ENCODE results near the gene SHISAL2A.
A peak's percentile ranks its signal among the peaks of the same experiment; 100 is the strongest.

SHISAL2A gene

DNA sequence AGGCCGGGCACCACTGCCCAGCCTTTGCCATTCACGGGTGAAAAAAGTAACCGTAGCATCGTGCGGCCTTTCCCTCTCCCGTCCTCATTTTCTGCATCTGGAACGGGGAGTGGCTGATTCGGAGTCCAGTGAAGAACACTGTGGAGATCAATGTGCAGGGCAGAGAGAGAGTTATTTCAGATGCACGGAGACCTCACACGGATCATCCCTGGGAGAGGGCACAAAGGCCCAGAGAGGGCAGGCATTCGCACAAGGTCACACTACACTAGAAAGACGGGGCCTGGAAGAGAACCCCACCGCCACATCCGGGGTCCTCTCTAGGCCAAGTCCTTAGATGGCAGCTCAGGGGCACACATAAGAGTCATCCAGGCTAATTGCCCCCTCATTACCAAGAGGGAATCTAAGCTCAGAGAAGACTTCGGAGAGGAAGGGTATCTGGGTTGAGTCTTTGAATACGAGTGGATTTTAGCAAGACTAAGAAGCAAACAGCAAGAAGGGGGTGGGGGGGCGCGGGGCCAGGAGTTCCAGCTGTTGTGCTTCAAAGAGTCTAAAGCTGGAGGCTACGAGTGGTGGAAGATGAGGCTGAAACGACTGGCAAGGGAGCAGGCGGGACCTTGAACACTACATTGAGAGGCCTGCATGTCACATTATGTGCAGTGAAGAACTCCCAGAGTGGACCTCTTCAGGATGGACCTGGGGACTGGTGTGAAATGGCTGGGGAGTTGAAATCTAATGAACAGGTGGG lies 29.9 kb upstream of the SHISAL2A start:
- Mint-ChIP-seq H3K4me3 (peak overlapping the region; percentile 93), H3K27me3 (no peaks in the 10 kb centered on the region)

DNA sequence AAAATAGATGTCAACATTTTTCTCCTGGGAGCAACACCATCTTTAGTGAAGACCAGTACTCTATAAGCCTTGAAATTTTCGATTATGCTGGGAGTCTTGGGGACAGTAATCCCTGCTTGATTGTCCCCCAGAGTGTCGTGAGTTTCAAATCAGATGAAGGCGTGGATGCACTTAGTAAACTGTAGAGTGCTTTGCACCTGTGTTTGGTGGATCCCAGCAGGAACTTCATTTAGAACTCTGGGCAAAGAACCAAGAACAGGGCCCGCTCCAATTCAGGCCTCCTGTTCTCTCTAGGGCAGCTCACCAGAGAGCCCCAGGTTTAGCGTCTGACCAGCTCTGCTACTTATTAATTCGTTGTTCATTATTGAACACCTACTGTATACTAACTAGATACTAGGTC lies 29.3 kb upstream of the SHISAL2A start:
- no peaks in the 10 kb centered on the region for H3K9me3 Mint-ChIP-seq (ENCODE audit: low read depth)
- H3K4me3 Mint-ChIP-seq, result peak overlapping the region; percentile 93
- peaks cover 9% of the 10 kb centered on the region for H3K36me3 Mint-ChIP-seq
- peaks cover 49% of the 10 kb centered on the region for H3K4me1 Mint-ChIP-seq (ENCODE audit: low read depth)
- no peaks in the 10 kb centered on the region for H3K27me3 Mint-ChIP-seq
- H3K27ac Mint-ChIP-seq, result peak overlapping the region; percentile 97

More for the DNA sequence above, 29.9 kb upstream of the SHISAL2A start:
- H3K27ac Mint-ChIP-seq, result peak overlapping the region; percentile 97
- no peaks in the 10 kb centered on the region for H3K9me3 Mint-ChIP-seq (ENCODE audit: low read depth)
- peaks cover 7% of the 10 kb centered on the region for H3K36me3 Mint-ChIP-seq
- peaks cover 49% of the 10 kb centered on the region for H3K4me1 Mint-ChIP-seq (ENCODE audit: low read depth)

DNA sequence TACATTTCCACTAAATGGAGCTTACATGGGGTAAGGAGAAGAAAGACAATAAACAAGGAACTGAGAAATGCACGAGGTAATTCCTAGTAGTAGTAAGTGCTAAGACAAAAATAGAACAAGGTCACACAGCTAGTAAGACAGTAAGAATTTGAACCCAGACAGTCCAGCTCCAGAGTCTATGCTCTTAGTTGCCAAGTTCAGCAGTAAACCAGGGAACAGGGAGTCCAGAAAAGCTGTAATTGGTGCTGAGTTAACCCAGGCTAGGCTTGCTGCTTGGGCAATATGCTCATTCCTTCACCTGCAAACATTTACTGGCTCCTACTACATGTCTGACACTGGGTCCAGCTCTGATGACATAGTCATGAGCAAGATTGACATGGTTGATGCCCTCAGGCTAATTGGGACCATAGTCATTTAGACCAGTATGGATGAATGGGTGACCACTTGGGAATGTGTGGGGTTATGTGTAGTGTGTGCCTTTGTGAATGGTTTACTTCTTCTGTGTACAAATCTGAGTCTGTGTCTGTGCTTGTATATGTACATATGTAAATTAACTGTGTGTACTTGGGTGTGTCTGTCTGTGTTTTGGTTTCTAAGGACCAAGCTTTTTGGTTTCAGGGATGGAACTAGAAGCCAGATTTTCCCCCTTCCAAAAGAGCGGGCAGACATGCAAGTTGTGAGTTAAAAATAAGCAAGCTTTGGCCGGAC lies 28.8 kb upstream of the SHISAL2A start:
- Mint-ChIP-seq H3K4me3 (peak overlapping the region; percentile 93), H3K4me1 (ENCODE audit: low read depth) (peaks cover 49% of the 10 kb centered on the region), H3K27me3 (no peaks in the 10 kb centered on the region), H3K9me3 (ENCODE audit: low read depth) (no peaks in the 10 kb centered on the region), H3K27ac (peak overlapping the region; percentile 97), H3K36me3 (peaks cover 9% of the 10 kb centered on the region)

GRCh38 chr1:52613636-52614373 lies 19.2 kb upstream of the SHISAL2A start:
- Mint-ChIP-seq H3K4me3 (no peak overlapping the region), H3K9me3 (ENCODE audit: low read depth) (no peaks in the 10 kb centered on the region), H3K27ac (peak overlapping the region; percentile 16), H3K27me3 (no peaks in the 10 kb centered on the region), H3K4me1 (ENCODE audit: low read depth) (peaks cover 22% of the 10 kb centered on the region), H3K36me3 (peaks cover 6% of the 10 kb centered on the region)

DNA sequence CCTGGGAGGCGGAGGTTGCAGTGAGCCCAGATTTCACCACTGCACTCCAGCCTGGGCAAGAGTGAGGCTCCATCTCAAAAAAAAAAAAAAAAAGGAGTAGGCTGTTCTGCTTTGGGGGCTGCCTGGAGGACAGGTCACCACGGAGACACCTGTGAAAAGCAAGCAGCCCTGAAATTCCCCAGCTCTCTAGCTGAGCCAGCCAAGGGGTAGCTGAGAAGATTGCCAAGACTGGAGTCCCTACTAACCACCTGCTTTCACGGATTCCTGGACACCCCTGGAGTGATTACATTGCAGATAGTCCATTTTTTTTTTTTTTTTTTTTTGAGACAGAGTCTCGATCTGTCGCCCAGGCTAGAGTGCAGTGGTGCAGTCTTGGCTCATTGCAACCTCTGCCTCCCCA lies 18.3 kb upstream of the SHISAL2A start:
- Mint-ChIP-seq H3K4me3 (no peak overlapping the region), H3K9me3 (ENCODE audit: low read depth) (no peaks in the 10 kb centered on the region), H3K27me3 (no peaks in the 10 kb centered on the region), H3K4me1 (ENCODE audit: low read depth) (peaks cover 22% of the 10 kb centered on the region), H3K36me3 (peaks cover 6% of the 10 kb centered on the region), H3K27ac (no peak overlapping the region)

DNA sequence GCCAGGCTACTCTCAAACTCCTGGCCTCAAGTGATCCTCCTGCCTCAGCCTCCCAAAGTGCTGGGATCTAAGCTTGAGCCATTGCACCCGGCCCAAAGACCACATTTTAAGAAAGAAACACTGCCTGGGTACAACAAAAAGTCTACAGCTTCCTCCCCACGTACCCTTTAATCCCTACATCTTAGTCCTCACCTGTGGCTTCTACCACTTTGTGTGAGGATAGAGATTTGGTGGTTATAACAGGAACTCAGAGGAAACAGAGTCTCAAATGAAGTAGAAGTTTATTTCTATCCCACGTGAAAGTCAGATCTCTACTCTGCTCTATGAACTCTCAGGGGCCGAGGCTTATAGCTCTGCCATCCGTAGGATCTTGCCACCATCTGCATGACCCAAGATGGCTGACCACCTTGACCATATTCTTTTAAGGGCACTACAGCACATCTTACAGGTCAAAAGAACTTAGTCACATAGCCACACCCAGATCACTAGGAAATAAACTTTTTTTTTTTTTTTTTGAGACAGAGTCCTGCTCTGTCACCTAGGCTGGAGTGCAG lies 17.4 kb upstream of the SHISAL2A start:
- H3K36me3 Mint-ChIP-seq, result peaks cover 10% of the 10 kb centered on the region
- H3K4me1 Mint-ChIP-seq (ENCODE audit: low read depth), result peaks cover 22% of the 10 kb centered on the region
- no peak overlapping the region for H3K27ac Mint-ChIP-seq
- H3K27me3 Mint-ChIP-seq, result no peaks in the 10 kb centered on the region
- H3K4me3 Mint-ChIP-seq, result no peak overlapping the region
- H3K9me3 Mint-ChIP-seq (ENCODE audit: low read depth), result no peaks in the 10 kb centered on the region

GRCh38 chr1:52621950-52622349 lies 11.0 kb upstream of the SHISAL2A start:
- Mint-ChIP-seq H3K27ac (no peak overlapping the region), H3K4me1 (ENCODE audit: low read depth) (peaks cover 8% of the 10 kb centered on the region), H3K27me3 (no peaks in the 10 kb centered on the region), H3K9me3 (ENCODE audit: low read depth) (no peaks in the 10 kb centered on the region), H3K4me3 (no peak overlapping the region), H3K36me3 (peaks cover 8% of the 10 kb centered on the region)

GRCh38 chr1:52623812-52624211 lies 9.2 kb upstream of the SHISAL2A start:
- H3K27me3 Mint-ChIP-seq, result no peaks in the 10 kb centered on the region
- peaks cover 15% of the 10 kb centered on the region for H3K4me1 Mint-ChIP-seq (ENCODE audit: low read depth)
- H3K4me3 Mint-ChIP-seq, result no peak overlapping the region
- peaks cover 5% of the 10 kb centered on the region for H3K36me3 Mint-ChIP-seq
- no peak overlapping the region for H3K27ac Mint-ChIP-seq
- H3K9me3 Mint-ChIP-seq (ENCODE audit: low read depth), result no peaks in the 10 kb centered on the region

DNA sequence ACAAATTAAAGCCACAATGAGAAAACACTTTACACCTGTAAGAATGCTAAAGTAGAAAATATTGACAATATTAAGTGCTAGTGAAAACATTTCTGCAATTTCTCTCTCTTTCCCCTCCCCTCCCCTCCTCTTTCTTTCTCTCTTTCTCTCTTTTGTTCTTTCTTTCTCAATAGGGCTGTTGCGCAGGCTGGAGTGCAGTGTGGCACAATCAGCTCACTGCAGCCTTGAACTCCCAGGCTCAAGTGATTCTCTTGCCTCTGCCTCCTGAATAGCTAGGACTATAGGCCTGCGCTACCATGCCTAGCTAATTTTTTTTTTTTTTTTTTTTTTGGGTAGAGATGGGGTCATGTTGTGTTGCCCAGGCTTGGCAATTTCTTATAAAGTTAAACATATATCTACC lies 5.9 kb upstream of the SHISAL2A start:
- no peaks in the 10 kb centered on the region for H3K36me3 Mint-ChIP-seq
- H3K9me3 Mint-ChIP-seq (ENCODE audit: low read depth), result no peaks in the 10 kb centered on the region
- no peaks in the 10 kb centered on the region for H3K27me3 Mint-ChIP-seq
- peaks cover 33% of the 10 kb centered on the region for H3K4me1 Mint-ChIP-seq (ENCODE audit: low read depth)
- H3K27ac Mint-ChIP-seq, result no peak overlapping the region
- no peak overlapping the region for H3K4me3 Mint-ChIP-seq

- Mint-ChIP-seq H3K4me1 (ENCODE audit: low read depth) (peaks cover 42% of the 10 kb centered on the region), H3K27me3 (no peaks in the 10 kb centered on the region), H3K4me3 (peak overlapping the region; percentile 13), H3K9me3 (ENCODE audit: low read depth) (no peaks in the 10 kb centered on the region), H3K27ac (peak overlapping the region; percentile 28), H3K36me3 (no peaks in the 10 kb centered on the region)
Observed at GRCh38 chr1:52628614-52629324, 4.2 kb upstream of the SHISAL2A start.

- Mint-ChIP-seq H3K27ac (peak overlapping the region; percentile 28), H3K36me3 (no peaks in the 10 kb centered on the region), H3K27me3 (no peaks in the 10 kb centered on the region), H3K4me1 (ENCODE audit: low read depth) (peaks cover 47% of the 10 kb centered on the region), H3K9me3 (ENCODE audit: low read depth) (no peaks in the 10 kb centered on the region), H3K4me3 (peak overlapping the region; percentile 13)
Observed at GRCh38 chr1:52629325-52629643, 3.7 kb upstream of the SHISAL2A start.

DNA sequence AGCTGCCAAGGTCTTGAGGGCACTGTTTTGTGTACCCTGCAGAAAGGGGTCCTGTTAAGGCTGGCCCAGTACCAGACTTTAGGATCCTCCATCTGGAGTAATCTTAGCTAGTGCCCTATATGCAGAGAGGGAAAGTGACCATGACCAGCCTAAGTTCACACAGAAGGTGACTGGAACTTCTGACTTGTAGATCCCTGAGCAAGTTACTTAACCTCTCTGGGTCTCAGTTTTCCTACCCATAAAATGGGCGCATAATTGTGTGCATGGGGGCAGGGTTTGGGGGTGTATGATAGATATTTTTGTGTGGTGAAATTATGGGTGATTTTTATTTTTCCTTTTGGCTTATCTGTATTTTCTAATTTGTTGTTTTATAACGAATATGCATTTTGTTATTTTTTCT lies 3.3 kb upstream of the SHISAL2A start:
- H3K4me3 Mint-ChIP-seq, result no peak overlapping the region

GRCh38 chr1:52631759-52632331 lies 1.1 kb upstream of the SHISAL2A start:
- Mint-ChIP-seq H3K27ac (peak overlapping the region; percentile 93), H3K9me3 (ENCODE audit: low read depth) (no peaks in the 10 kb centered on the region), H3K36me3 (no peaks in the 10 kb centered on the region), H3K4me3 (peak overlapping the region; percentile 86), H3K27me3 (no peaks in the 10 kb centered on the region), H3K4me1 (ENCODE audit: low read depth) (peaks cover 63% of the 10 kb centered on the region)

More for the DNA sequence above, 3.3 kb upstream of the SHISAL2A start:
- no peak overlapping the region for H3K27ac Mint-ChIP-seq
- no peaks in the 10 kb centered on the region for H3K27me3 Mint-ChIP-seq
- no peaks in the 10 kb centered on the region for H3K9me3 Mint-ChIP-seq (ENCODE audit: low read depth)
- H3K36me3 Mint-ChIP-seq, result no peaks in the 10 kb centered on the region
- H3K4me1 Mint-ChIP-seq (ENCODE audit: low read depth), result peaks cover 51% of the 10 kb centered on the region

GRCh38 chr1:52633291-52633754 lies 355 bp downstream of the SHISAL2A start:
- Mint-ChIP-seq H3K9me3 (ENCODE audit: low read depth) (no peaks in the 10 kb centered on the region), H3K27me3 (no peaks in the 10 kb centered on the region), H3K36me3 (peaks cover 2% of the 10 kb centered on the region), H3K27ac (peak overlapping the region; percentile 95), H3K4me3 (peak overlapping the region; percentile 88), H3K4me1 (ENCODE audit: low read depth) (peaks cover 69% of the 10 kb centered on the region)
